DND-41 (cell line): ENCODE results near the gene ENPP6.

Source experiments
- ATAC-seq: fragments of 200-7000 bp; cut with Tn5 transposase; 3 replicates; pipeline ENCODE4 v1.9.1; 2021; ENCODE audit warnings: low read depth; ENCODE audit not compliant: insufficient read depth
- DNase-seq: peaks from one replicate; pipeline ENCODE4 v3.0.0-alpha.2; 2020
- H2AFZ ChIP-seq: 2 replicates; pipeline ENCODE4 v1.6.0; 2012; ENCODE audit warnings: low read depth, low read length
- H3K27ac ChIP-seq: 2 replicates; pipeline ENCODE4 v1.5.1; 2012; ENCODE audit warnings: low read length, inconsistent platforms
- H3K27me3 ChIP-seq: fragments of 200-600 bp; sonication (generic); 2 replicates; pipeline ENCODE4 v1.6.0; 2012; ENCODE audit warnings: low read length, mild to moderate bottlenecking, inconsistent platforms; ENCODE audit not compliant: insufficient read depth, poor library complexity
- H3K36me3 ChIP-seq: 2 replicates; pipeline ENCODE4 v1.5.1; 2012; ENCODE audit warnings: low read length, inconsistent platforms; ENCODE audit not compliant: insufficient read depth
- H3K4me1 ChIP-seq: 2 replicates; pipeline ENCODE4 v1.5.1; 2012; ENCODE audit warnings: mild to moderate bottlenecking, low read length; ENCODE audit not compliant: insufficient read depth
- H3K4me2 ChIP-seq: 2 replicates; pipeline ENCODE4 v1.6.0; 2012; ENCODE audit warnings: mild to moderate bottlenecking, moderate library complexity, low read length, inconsistent platforms; ENCODE audit not compliant: insufficient read depth
- H3K4me3 ChIP-seq, 2 experiments: fragments of 200-600 bp in 1 of 2; shearing (Covaris generic) in 1 of 2; 2 replicates each; pipeline ENCODE4 v1.5.1; 2012 to 2016; ENCODE audit warnings: inconsistent platforms in 2 of 2, low read length in 2 of 2, mild to moderate bottlenecking in 2 of 2, low read depth in 1 of 2, moderate library complexity in 1 of 2
- H3K79me2 ChIP-seq: 2 replicates; pipeline ENCODE4 v1.6.0; 2012; ENCODE audit warnings: low read length, inconsistent platforms; ENCODE audit not compliant: insufficient read depth
- H3K9ac ChIP-seq: 2 replicates; pipeline ENCODE4 v1.6.0; 2012; ENCODE audit warnings: low read depth, mild to moderate bottlenecking, inconsistent platforms, low read length, moderate library complexity
- H3K9me3 ChIP-seq: 2 replicates; pipeline ENCODE4 v1.5.1; 2012; ENCODE audit warnings: low read length, moderate library complexity, mild to moderate bottlenecking, inconsistent platforms; ENCODE audit not compliant: insufficient read depth, severe bottlenecking
- H4K20me1 ChIP-seq: 2 replicates; pipeline ENCODE4 v1.6.0; 2012; ENCODE audit warnings: low read length; ENCODE audit not compliant: insufficient read depth
- CTCF ChIP-seq: IDR thresholded peaks from 2 replicates; pipeline ENCODE4 v1.5.1; 2012; ENCODE audit warnings: borderline replicate concordance, low read length, moderate library complexity, mild to moderate bottlenecking; ENCODE audit not compliant: poor library complexity, severe bottlenecking; ENCODE audit errors: extremely low read depth
- EZH2 ChIP-seq: IDR thresholded peaks from 3 replicates; pipeline ENCODE4 v1.6.1; 2012; ENCODE audit warnings: borderline replicate concordance, low read depth, mild to moderate bottlenecking, moderate library complexity, low read length, inconsistent platforms; ENCODE audit not compliant: severe bottlenecking

The ENPP6 gene

GRCh38 chr4:184234155-184234554 is 16.5 kb upstream of the ENPP6 start:
- H3K9ac ChIP-seq = no peak overlapping the region
- ATAC-seq = no peak
- DNase-seq = no peak
- H4K20me1 ChIP-seq = no peaks in the 10 kb centered on the region
- H3K4me3 ChIP-seq = no peak overlapping the region
- no peak for TF ChIP-seq CTCF
- no peak for TF ChIP-seq EZH2
- H3K4me2 ChIP-seq = no peak overlapping the region
- peaks cover 14% of the 10 kb centered on the region for H3K4me1 ChIP-seq
- H3K79me2 ChIP-seq = no peaks in the 10 kb centered on the region
- H3K9me3 ChIP-seq = no peaks in the 10 kb centered on the region
- H3K36me3 ChIP-seq = no peaks in the 10 kb centered on the region
- no peak overlapping the region for H2AFZ ChIP-seq
- H3K27ac ChIP-seq = no peak overlapping the region
- no peaks in the 10 kb centered on the region for H3K27me3 ChIP-seq

- no peak for TF ChIP-seq EZH2
- no peak overlapping the region for H3K9ac ChIP-seq
- H3K4me1 ChIP-seq = peaks cover 18% of the 10 kb centered on the region
- no peaks in the 10 kb centered on the region for H3K79me2 ChIP-seq
- H4K20me1 ChIP-seq = no peaks in the 10 kb centered on the region
- H3K36me3 ChIP-seq = no peaks in the 10 kb centered on the region
- H3K4me2 ChIP-seq = no peak overlapping the region
- H3K27me3 ChIP-seq = no peaks in the 10 kb centered on the region
- H3K27ac ChIP-seq = no peak overlapping the region
- no peak overlapping the region for H2AFZ ChIP-seq
- no peak overlapping the region for H3K4me3 ChIP-seq
- ATAC-seq (no peak), DNase-seq (no peak)
- no peaks in the 10 kb centered on the region for H3K9me3 ChIP-seq
Observed at GRCh38 chr4:184232975-184233374, 15.3 kb upstream of the ENPP6 start.

- Histone ChIP-seq H3K27ac (no peak overlapping the region), H3K36me3 (no peaks in the 10 kb centered on the region), H3K4me1 (peaks cover 18% of the 10 kb centered on the region), H3K4me2 (no peak overlapping the region), H3K4me3 (no peak overlapping the region), H3K9me3 (no peaks in the 10 kb centered on the region), H2AFZ (no peak overlapping the region), H3K9ac (no peak overlapping the region), H3K79me2 (no peaks in the 10 kb centered on the region), H4K20me1 (no peaks in the 10 kb centered on the region), H3K27me3 (no peaks in the 10 kb centered on the region)
- no peak for TF ChIP-seq CTCF
- TF ChIP-seq EZH2 = no peak
- ATAC-seq = no peak
- no peak for DNase-seq
Observed at GRCh38 chr4:184232202-184232601, 14.5 kb upstream of the ENPP6 start.

GRCh38 chr4:184231573-184231972 is 13.9 kb upstream of the ENPP6 start:
- TF ChIP-seq CTCF (no peak), EZH2 (no peak)
- ATAC-seq = no peak
- no peaks in the 10 kb centered on the region for H3K27me3 ChIP-seq
- no peak overlapping the region for H3K27ac ChIP-seq
- H3K4me1 ChIP-seq = peaks cover 18% of the 10 kb centered on the region
- no peak overlapping the region for H3K9ac ChIP-seq
- no peak overlapping the region for H3K4me3 ChIP-seq
- H4K20me1 ChIP-seq = no peaks in the 10 kb centered on the region
- DNase-seq = no peak
- H3K9me3 ChIP-seq = no peaks in the 10 kb centered on the region
- no peaks in the 10 kb centered on the region for H3K36me3 ChIP-seq
- no peak overlapping the region for H3K4me2 ChIP-seq
- no peak overlapping the region for H2AFZ ChIP-seq
- no peaks in the 10 kb centered on the region for H3K79me2 ChIP-seq
